ENCODE data around the gene DNAH10.

DNAH10 gene

DNA sequence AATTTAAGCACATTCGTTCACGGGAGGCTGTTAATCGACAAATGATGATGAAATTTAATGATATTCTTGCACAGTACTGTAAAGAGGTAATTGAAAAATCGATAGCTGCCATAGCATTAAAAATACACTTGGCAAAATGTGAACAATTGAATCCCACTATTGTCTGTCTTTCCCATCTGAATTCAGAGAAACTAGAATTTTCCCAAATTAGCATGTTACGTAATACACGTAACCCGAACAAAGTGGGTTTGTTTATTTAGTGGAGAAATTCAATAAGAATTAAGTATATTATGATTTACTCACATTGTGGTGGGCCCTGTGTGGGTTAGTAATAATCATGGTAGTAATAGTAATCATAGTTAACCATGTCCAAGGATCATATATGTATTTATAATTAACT is 31.9 kb downstream of the DNAH10 start:
- DNase-seq (ENCODE audit: low spot score), result no peak

DNA sequence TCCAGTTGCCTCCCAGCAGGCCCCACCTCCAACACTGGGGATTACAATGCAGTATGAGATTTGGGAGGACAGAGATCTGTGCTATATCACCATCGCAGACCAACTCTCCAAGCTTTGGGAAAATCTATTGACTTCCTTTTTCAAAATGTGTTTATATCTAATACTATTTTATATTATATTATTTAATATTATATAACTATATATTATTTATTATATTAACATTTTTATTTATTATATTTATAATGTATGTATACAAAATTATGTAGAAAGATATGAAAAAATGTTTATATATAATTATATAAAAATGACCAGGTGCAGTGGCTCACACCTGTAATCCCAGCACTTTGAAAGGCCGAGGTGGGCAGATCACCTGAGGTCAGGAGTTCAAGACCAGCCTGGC is 36.4 kb downstream of the DNAH10 start:
- DNase-seq (ENCODE audit: low spot score), result no peak

DNA sequence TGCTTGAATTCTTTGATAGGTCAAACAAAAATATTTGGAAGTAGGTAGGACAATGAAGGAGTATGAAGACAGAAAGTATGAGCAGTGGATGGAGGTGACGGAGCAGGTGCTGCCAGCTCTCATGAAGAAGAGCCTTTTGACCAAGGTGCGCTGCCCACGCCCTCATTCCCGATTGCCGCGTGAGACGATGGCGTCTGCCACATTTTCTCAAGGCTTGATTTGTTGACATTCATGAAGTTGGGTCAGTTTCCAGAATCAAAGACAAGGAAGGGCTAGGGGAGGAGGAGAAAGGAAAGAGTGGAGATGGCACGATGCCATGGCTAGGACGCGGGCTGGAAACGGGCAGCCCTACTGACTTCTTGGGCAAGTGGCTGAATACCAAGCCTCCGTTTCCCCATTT is 37.1 kb downstream of the DNAH10 start:
- DNase-seq (ENCODE audit: low spot score), result no peak

DNA sequence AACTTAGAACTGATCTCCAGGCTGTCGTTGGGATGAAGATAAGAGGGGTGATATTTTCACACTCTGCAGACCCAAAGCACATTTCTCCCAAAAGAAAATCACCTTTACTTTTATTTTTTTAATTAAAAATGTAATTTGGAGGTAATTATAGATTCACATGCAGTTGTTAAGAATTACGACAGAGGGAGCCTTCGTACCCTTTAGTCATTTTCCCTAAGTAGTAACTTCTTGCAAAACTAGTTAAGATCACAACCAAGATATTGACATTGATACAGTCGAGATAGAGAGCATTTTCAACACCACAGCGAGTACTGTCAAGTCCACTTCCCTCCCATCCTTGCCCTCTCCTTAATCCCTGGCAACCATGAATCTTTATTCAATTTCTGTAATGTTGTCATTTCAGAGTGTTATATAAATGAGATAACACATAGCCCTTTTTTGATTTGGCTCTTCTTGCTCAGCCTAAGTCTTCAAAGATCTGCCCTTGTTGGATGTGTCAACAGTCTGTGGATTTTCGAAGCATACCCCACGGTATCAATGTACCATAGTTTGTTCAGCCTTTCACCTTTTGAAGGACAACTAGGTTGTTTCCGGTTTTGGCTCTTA is 39.6 kb downstream of the DNAH10 start:
- no peak for DNase-seq (ENCODE audit: low spot score)

DNA sequence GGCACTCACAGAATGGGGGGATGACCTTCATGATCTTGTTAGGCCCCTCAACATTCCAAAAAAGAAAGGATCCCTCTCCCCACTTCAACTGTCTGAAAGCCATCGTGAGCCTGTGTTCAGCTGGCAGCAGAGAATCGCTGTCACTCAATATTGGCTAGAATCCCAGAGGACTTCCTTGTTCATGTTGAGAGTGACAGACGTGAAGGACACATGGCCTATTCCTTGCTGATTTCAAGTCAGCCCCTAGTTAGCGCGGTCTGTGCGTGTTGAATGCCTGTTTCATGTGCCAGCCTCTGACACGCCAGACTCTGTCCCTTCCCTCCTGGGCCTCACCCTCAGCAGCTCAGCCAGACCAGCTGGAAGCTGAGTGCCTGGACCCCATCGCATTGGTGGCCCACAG is 43.1 kb downstream of the DNAH10 start:
- no peak for DNase-seq (ENCODE audit: low spot score)

DNA sequence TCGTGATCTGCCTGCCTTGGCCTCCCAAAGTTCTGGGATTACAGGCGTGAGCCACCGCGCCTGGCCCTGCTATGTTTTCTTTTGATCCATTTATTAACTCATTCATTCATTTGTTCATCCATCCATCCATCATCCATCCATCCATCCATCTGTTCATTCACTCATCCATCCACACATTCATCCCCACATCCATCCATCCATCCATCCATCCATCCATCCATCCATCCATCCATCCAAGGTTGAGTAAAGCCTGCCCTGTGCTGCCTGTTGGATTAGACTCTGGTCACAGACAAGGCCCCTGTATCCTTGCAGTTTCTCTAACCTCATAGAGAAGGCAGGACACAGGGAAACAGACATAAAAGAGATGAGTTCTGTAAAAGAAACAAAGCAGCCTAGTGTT is 44.9 kb downstream of the DNAH10 start:
- no peak for DNase-seq (ENCODE audit: low spot score)

DNA sequence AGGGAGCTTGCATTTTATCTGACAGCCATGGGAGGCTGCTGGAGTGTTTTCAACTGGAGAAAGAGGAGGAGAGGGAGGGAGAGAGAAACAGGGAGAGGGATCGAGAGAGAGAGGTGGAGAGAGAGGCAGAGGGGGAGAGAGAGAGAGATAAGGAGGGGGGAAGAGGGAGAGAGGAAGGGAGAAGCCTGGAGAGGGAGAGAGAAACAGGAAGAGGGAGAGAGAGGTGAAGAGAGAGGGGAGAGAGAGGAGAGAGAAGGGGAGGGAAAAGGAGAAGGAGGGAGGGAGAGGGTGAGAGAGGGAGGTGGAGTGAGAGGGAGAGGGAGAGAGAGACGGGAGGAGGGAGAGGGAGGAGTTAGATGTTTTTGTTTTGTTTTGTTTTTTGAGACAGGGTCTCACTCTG is 45.6 kb downstream of the DNAH10 start:
- DNase-seq (ENCODE audit: low spot score), result peak; percentile 50

DNA sequence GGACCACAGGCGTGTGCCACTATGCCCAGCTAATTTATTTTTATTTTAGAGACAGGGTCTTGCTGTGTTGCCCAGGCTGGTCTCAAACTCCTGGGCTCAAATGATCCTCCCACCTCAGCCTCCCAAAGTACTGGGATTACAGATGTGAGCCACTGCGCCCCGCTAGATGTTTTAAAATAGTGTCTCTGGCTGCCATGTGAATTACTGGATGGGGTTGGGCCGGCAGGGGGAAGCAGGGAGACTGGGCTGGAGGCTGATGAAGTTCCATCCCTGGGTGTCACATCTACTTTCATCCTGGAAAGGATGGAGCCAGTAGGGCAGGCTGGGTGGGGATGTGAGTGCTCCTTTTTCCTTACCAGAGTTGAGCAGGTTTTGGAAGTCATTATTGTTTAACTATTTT is 46.1 kb downstream of the DNAH10 start:
- peak; percentile 68 for DNase-seq (ENCODE audit: low spot score)

DNA sequence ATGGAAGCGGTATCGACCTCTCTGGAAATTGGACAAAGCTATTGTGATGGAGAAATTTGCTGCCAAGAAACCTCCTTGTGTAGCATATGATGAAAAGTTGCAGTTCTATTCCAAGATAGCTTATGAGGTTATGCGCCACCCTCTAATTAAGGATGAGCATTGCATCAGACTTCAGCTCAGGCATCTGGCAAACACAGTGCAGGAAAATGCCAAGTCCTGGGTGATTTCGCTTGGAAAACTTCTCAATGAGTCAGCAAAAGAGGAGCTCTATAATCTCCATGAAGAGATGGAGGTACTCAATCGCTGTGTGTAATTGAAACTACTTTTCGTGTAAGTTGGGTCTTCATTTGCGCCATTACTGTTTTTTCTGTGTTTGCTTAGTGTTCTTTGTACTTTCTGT is 51.2 kb downstream of the DNAH10 start:
- no peak for DNase-seq (ENCODE audit: low spot score)

DNA sequence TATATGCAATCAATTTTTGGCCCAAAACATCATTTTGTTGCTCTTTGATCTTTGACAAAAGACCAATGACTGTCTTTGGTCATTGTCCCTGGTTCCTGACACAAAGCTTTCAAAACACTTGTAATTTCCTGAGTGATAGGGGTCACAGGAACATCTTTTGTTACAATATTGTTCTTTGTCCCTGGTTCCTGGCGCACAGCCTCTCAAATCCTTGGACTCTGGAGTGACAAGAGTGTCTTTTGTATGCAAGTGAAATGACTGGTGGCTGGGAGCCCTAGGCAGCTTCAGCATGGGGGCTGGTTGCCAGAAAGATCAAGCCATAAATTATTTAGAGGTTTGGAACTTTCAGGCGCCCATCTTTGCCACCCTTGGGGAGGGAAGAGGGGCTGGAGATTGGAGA is 53.9 kb downstream of the DNAH10 start:
- no peak for DNase-seq (ENCODE audit: low spot score)

DNA sequence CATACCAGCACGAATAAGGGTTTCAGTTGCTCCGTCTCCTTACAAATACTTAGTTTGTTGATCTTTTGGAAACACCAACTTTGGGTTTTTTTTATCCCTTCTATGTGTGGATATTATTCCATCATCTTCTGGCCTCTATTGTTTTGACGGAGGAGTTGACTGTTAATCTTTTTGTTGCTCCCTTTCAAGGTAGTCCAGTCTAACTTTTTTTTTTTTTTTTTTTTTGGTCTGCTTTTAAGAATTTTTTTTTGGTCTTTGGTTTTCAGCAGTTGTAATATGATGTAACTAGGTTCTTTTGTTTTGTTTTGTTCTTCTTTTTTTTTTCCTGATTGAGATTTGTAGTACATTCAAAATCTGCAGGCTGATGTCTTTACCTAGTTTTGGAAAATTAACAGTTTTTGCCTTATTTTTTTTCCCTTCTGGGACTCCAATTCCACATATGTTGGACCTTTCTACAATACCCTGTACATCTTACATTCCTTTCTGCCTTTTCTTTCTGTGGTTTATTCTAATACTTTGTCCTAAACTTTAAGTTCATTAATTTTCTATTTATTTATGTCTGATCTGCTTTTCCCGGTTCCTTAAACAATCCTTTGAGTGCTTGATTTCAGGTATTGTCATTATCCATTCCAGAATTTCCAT is 54.9 kb downstream of the DNAH10 start:
- no peak for DNase-seq (ENCODE audit: low spot score)

DNA sequence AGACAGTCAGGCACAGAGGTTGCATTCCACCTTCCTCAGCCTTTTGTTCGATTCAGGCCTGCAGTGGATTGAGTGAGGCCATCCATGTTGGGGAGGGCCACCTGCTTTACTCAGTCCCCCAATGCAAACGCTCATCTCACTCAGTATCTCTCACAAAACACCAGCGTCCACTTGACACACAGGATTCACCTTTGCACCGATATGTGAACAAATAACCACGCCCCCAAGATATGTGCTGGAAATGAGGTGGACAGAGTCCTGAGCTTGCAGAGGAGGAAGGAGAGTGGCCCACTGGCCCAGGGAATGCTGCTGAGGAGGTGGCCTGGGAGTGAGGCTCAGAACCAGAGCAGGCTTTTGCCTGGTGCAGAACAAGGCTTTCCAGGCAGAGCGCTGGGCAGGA is 60.7 kb downstream of the DNAH10 start:
- DNase-seq (ENCODE audit: low spot score), result no peak

DNA sequence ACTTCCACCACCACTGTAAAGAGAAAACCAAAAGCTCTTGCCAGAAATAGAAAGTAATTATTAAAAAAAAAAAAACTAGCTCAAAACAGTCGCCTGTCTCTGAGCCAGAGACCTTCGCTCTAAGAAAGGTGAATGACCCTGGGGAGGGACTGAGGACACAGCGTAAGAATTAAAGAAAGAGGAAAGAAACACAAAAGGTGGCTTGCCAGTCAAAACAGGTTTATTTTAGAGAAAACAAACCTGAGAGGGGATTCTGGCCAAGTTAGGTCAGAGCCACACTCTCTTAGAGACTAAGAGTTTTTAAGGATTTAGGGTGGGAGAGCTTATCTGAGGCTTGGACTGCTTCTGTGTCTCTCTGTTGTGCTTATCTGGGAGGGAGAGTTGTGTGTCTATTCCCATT is 66.0 kb downstream of the DNAH10 start:
- DNase-seq (ENCODE audit: low spot score), result no peak

DNA sequence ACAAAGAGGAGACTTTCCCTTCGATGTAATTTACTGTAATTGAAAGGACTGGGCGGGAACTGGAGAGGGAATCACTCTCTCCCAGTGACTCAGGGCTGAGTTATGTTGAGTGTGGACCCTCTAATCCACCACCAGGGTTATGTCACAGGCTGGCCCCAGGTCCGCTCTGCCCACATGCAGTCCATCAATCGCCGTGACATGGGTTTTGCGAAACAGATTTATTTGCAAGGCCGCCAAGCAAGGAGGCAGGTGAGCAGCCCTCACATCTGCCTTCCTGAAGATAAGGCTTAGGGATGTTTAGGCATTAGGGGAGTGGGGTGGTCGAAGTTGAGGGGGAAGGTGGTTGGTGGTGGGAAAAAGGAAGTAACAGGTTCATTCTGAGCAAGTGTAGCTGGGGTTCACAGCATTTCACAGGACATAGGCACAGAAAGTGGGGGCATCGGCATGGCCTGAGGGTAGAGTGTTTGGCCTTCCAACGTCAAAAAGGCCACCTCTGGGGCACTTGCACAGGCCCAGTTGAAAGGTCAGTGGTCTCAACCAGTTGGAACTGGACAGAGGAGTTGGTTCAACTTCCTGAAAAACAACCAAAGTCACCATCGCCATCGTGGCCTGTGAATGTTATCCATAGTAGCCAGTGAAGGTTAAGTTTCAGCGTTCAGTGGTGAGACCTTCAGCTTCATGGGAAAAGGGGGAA is 66.9 kb downstream of the DNAH10 start:
- DNase-seq (ENCODE audit: low spot score), result no peak

DNA sequence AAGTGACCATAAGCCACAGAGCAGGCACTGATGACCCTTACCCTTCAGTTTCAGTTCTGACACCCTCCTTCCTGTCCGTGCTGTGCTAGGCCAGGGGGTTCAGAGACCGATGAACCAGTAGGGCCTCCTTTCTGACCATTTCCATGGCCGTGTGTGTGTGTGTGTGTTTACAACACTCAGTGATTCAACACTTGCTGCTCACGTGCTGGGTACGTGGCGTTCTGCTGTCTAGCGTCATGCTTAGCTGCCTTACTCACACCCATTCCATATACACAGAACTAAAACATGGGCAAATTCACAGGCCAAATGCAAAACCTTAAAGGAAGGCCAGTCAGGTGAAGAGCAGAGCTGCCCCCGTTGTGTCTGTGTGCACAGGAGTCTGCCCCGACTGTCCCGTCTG is 67.5 kb downstream of the DNAH10 start:
- DNase-seq (ENCODE audit: low spot score), result no peak

DNA sequence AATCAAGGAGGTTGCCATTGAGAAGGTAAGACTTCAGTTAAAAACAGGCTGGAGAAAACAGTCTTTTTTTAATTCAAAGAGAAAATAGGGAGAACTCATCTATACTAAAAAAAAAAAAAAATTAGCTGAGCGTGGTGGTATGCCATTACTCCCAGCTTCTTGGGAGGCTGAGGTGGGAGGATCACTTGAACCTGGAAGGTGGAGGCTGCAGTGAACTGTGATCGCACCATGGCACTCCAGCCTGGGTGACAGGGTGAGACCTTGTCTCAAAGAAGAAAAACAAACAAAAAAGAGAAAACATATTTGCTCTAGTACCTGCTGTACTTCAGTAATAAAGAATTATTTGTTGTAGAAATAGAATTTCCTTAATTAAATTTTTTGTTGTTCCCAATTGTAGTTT is 68.6 kb downstream of the DNAH10 start:
- no peak for DNase-seq (ENCODE audit: low spot score)

DNA sequence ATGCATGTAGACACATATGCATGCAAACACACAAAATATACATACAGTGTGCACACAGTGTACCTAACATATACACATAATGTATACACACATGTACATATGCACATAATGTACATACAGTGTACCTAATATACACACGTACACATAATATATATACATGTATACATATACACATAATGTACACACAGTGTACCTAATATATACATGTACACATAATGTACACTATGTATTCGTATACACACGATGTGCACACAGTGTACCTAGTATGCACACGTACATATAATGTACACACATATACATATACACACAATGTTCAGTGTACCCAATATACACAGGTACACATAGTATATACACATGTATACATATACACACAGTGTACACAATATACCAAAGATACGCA is 70.0 kb downstream of the DNAH10 start:
- no peak for DNase-seq (ENCODE audit: low spot score)

DNA sequence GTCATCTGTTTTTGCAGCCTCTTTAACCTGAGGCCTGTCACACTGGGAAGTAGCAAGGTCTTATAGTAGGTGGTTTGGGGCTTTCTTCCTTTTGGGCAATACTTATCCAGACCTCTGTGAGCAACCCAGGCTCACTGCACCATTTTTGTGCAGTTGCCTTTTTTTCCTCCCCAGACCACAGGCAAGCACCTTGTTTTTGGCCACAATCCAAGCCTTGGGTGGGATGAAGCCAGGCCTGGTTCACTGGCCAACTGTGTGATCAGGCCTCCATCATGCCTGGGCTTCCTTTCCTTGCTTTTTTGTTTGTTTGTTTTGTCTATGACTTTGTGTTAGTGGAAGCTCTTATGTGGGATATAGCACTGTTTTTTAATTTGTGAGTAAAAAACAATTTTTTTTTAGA is 71.7 kb downstream of the DNAH10 start:
- no peak for DNase-seq (ENCODE audit: low spot score)

DNA sequence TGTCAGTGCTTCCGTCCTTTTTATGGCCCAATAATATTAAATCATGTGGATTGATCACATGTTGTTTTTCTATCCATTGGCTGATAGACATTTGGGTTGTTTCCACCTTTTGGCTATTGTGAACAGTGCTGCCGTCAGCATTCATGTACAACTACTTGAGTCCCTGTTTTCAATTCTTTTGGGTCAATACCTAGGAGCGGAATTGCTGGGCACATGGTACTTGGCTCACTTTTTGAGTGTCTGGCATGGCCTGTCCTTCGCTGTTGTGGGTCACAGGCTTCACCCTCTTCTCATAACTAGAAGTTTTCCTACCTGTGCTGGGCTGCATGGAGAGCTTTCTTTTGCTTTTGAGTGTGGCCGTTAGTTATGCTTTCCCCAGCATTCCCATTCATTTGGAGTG is 72.7 kb downstream of the DNAH10 start:
- DNase-seq (ENCODE audit: low spot score), result no peak

DNA sequence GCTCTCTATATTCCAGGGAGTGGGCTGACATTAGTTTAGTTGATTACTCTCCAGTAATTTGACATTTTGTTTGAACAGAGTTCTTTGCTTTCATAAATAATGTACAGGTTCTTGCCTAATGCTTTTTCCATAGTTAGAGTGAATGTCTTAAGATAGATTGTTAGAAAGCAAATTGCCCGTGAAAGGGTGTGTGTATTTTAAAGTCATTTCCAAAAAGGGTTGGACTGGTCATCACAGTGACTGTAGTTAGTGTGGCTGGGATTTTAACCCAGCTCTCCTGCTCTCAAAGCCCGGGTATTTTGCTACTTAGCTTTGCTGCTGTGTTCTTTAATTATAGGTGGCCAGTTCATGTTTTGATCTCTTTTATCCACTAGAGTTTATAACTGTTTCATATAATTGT is 74.2 kb downstream of the DNAH10 start:
- no peak for DNase-seq (ENCODE audit: low spot score)

DNA sequence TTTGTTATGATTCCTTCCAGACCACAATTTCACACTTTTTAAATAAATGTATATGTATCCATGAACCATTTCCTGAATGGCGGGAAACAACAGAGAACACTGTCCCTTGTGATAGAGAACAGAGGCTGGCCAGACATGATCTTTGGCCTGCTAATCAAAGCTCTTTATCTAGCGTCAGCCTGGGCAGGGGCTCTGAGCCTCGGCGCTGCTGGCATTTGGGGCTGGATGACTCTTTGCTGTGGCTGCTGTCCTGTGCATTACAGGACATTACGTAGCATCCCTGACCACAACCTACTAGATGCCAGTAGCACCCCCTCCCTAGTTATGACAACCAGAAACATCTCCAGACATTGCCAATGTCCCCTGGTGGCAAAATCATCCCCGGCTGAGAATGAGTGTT is 77.7 kb downstream of the DNAH10 start:
- peak; percentile 98 for DNase-seq (ENCODE audit: low spot score)

DNA sequence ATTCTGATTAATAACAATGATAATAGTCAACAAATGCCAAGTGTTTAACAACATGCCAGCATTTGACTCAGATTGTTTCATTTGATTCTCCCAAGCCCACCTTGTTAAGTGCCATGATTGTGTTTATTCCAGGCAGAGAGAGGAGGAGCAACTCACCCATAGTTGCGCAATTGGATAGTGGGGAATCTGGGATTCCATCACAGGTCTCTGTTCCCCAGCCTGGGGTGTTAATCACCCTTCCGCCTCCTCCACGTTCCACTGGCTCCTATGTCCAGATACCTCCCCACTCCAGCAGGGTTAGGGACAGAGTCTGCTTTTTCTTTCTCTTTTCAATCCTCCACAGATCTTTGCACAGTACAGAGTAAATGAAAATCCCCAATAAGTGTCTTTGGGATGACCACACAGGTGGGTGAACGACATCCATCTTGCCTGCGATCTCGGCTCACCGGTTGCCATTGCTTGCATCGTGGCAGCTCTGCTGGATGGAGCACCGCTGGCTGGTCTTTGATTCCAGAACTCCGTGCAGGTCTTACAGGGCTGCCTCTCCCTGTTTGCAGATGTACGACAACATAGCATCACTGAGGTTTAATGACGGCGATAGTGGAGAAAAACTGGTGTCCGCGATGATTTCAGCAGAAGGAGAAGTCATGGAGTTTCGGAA is 78.8 kb downstream of the DNAH10 start:
- no peak for DNase-seq (ENCODE audit: low spot score)

All from SK-N-DZ (cell line).